ENCODE data around the gene LRRC28. TPM values are rescaled to one million over a fixed set of nuclear protein-coding genes. Genes with fewer than 3 reads are reported as not detected.
A peak's percentile ranks its signal among the peaks of the same experiment; 100 is the strongest.

The LRRC28 gene
- total RNA-seq, 1 donor from 2014 or later = 26.9 TPM

- no peak overlapping the region for H3K27ac Mint-ChIP-seq
- H3K4me3 Mint-ChIP-seq = no peak overlapping the region
- H3K27me3 Mint-ChIP-seq = no peaks in the 10 kb centered on the region
- no peaks in the 10 kb centered on the region for H3K9me3 Mint-ChIP-seq
- peaks cover 3% of the 10 kb centered on the region for H3K4me1 Mint-ChIP-seq (ENCODE audit: unreplicated experiment)
- TF ChIP-seq CTCF (conservative IDR thresholded peaks at IDR 0.05) = no peak
- peaks cover 11% of the 10 kb centered on the region for H3K36me3 Mint-ChIP-seq
- no peak for DNase-seq (ENCODE audit: extremely low spot score, unreplicated experiment)
Measured at GRCh38 chr15:99211926-99212325, 39.4 kb upstream of the LRRC28 start.

- Mint-ChIP-seq H3K27me3 (no peaks in the 10 kb centered on the region), H3K4me1 (ENCODE audit: unreplicated experiment) (peaks cover 3% of the 10 kb centered on the region), H3K27ac (no peak overlapping the region), H3K4me3 (no peak overlapping the region), H3K9me3 (no peaks in the 10 kb centered on the region), H3K36me3 (peaks cover 13% of the 10 kb centered on the region)
- no peak for DNase-seq (ENCODE audit: extremely low spot score, unreplicated experiment)
- no peak for TF ChIP-seq CTCF (conservative IDR thresholded peaks at IDR 0.05)
Measured at GRCh38 chr15:99212406-99212805, 38.9 kb upstream of the LRRC28 start.

DNA sequence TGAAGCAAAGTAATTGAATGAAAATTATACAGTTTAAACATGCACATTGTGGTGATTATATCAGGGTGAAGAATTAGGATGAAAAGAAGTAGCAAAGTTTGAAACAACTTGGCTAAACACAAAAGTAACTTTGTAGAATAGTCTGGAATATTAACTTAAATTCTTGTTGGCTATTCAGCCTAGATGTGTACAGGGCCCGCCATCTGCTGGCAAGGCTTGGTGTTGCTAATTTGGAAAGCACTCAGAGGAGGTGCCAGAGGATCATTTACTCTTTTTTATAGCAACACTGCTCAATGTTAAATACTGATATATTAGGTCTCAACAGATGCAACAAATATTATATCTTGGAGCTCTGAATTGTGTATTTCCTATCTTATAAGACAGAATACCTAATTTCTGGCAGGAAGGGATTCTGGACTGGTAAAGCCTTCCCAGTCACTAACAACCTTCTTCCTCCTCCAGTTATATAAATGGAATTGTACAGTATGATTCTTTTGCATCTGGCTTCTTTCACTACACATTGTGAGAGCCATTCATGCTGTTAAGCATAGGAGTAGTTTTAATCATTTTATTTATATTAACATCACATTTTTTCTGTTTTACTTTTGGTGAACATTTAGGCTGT, 38.0 kb upstream of the LRRC28 start:
- peaks cover 3% of the 10 kb centered on the region for H3K4me1 Mint-ChIP-seq (ENCODE audit: unreplicated experiment)
- no peak overlapping the region for H3K4me3 Mint-ChIP-seq
- TF ChIP-seq CTCF (conservative IDR thresholded peaks at IDR 0.05) = peak; percentile 92
- H3K36me3 Mint-ChIP-seq = peaks cover 20% of the 10 kb centered on the region
- H3K27ac Mint-ChIP-seq = no peak overlapping the region
- no peaks in the 10 kb centered on the region for H3K27me3 Mint-ChIP-seq
- no peak for DNase-seq (ENCODE audit: extremely low spot score, unreplicated experiment)
- no peaks in the 10 kb centered on the region for H3K9me3 Mint-ChIP-seq

GRCh38 chr15:99224372-99225214, 26.7 kb upstream of the LRRC28 start:
- TF ChIP-seq CTCF (conservative IDR thresholded peaks at IDR 0.05) = no peak
- H3K27ac Mint-ChIP-seq = no peak overlapping the region
- no peaks in the 10 kb centered on the region for H3K4me1 Mint-ChIP-seq (ENCODE audit: unreplicated experiment)
- no peak overlapping the region for H3K4me3 Mint-ChIP-seq
- DNase-seq (ENCODE audit: extremely low spot score, unreplicated experiment) = no peak
- H3K36me3 Mint-ChIP-seq = peaks cover 34% of the 10 kb centered on the region
- H3K27me3 Mint-ChIP-seq = no peaks in the 10 kb centered on the region
- H3K9me3 Mint-ChIP-seq = no peaks in the 10 kb centered on the region

DNA sequence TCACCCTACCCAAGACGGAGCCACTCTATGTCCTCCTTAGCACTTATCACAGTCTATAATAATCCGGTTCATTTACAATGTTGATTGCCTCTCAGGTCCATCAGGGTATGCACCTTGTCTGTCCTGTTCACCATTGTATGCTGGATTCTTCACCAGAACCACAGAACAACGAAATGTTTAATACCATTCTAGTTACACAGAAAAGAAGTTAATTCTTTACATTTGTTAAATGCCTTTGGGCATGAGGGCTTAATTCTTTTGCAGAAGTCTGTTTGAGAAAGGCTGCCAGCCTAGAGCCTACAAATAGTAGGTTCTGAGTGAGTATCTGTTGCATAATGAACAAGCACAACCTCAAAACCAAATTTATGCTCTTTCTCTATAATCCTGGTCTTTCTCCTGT, 24.5 kb upstream of the LRRC28 start:
- Mint-ChIP-seq H3K4me3 (no peak overlapping the region), H3K36me3 (peaks cover 31% of the 10 kb centered on the region), H3K4me1 (ENCODE audit: unreplicated experiment) (no peaks in the 10 kb centered on the region), H3K27me3 (no peaks in the 10 kb centered on the region), H3K9me3 (no peaks in the 10 kb centered on the region), H3K27ac (no peak overlapping the region)
- no peak for DNase-seq (ENCODE audit: extremely low spot score, unreplicated experiment)
- TF ChIP-seq CTCF (conservative IDR thresholded peaks at IDR 0.05) = no peak

Data from type B pancreatic cell (in vitro differentiated cells).